AG08395 (cell line): Measurements from ENCODE around the gene ADAMTSL1.
A peak's percentile ranks its signal among the peaks of the same experiment; 100 is the strongest.

Experiments
- DNase-seq: peaks from one replicate; pipeline ENCODE4 v3.0.0; 2012; ENCODE audit warnings: mixed read lengths, low spot score

ADAMTSL1 gene

GRCh38 chr9:18605766-18606180, 131.8 kb downstream of the ADAMTSL1 start:
- DNase-seq: peak; percentile 39

GRCh38 chr9:18606281-18606680, 132.3 kb downstream of the ADAMTSL1 start:
- no peak for DNase-seq

- DNase-seq: no peak
These were observed 132.9 kb downstream of the ADAMTSL1 start for GRCh38 chr9:18606846-18607245.

- DNase-seq: no peak
These were observed 134.4 kb downstream of the ADAMTSL1 start for GRCh38 chr9:18608371-18608770.

GRCh38 chr9:18610956-18611355, 137.0 kb downstream of the ADAMTSL1 start:
- no peak for DNase-seq

- no peak for DNase-seq
These were observed 138.0 kb downstream of the ADAMTSL1 start for GRCh38 chr9:18611971-18612370.

- DNase-seq: no peak
These were observed 140.2 kb downstream of the ADAMTSL1 start for GRCh38 chr9:18614116-18614515.

- no peak for DNase-seq
These were observed 140.7 kb downstream of the ADAMTSL1 start for GRCh38 chr9:18614651-18615050.

GRCh38 chr9:18616976-18617375, 143.0 kb downstream of the ADAMTSL1 start:
- DNase-seq: no peak

- no peak for DNase-seq
These were observed 143.8 kb downstream of the ADAMTSL1 start for GRCh38 chr9:18617759-18618158.

- DNase-seq: no peak
These were observed 144.9 kb downstream of the ADAMTSL1 start for GRCh38 chr9:18618862-18619261.

GRCh38 chr9:18622186-18622836, 148.4 kb downstream of the ADAMTSL1 start:
- DNase-seq: no peak

- DNase-seq: no peak
These were observed 149.5 kb downstream of the ADAMTSL1 start for GRCh38 chr9:18623221-18624079.

- DNase-seq: no peak
These were observed 152.2 kb downstream of the ADAMTSL1 start for GRCh38 chr9:18626046-18626698.

- DNase-seq: no peak
These were observed 155.2 kb downstream of the ADAMTSL1 start for GRCh38 chr9:18629136-18629535.

GRCh38 chr9:18632632-18633403, 158.9 kb downstream of the ADAMTSL1 start:
- peak; percentile 78 for DNase-seq

- no peak for DNase-seq
These were observed 162.8 kb downstream of the ADAMTSL1 start for GRCh38 chr9:18636781-18637180.

- DNase-seq: peak; percentile 26
These were observed 164.7 kb downstream of the ADAMTSL1 start for GRCh38 chr9:18638371-18639249.

- DNase-seq: no peak
These were observed 166.0 kb downstream of the ADAMTSL1 start for GRCh38 chr9:18639911-18640310.

- peak; percentile 73 for DNase-seq
These were observed 185.1 kb downstream of the ADAMTSL1 start for GRCh38 chr9:18658804-18659705.
